PC-3 (cell line): Measurements from ENCODE around the gene ADAM15. TPM values are rescaled to one million over a fixed set of nuclear protein-coding genes. Genes with fewer than 3 reads are reported as not detected.

Experiments used
- ATAC-seq: fragments of 200-7000 bp; cut with Tn5 transposase; 2 replicates; pipeline ENCODE4 v1.9.1; 2020; ENCODE audit warnings: mild to moderate bottlenecking, moderate library complexity
- BruUV-seq: library from RNA; stranded (reverse); fragments of 400-500 nt; replicated peaks from 2 replicates; lab custom pipeline; 2021; lab: Mats Ljungman, UMichigan
- CTCF ChIA-PET: fragments of 300-600 bp; sonication (Branson Sonifier 250); formaldehyde crosslinking; loops from one replicate; lab custom pipeline; 2022; ENCODE audit warnings: antibody characterized with exemption; lab: Charles Lee
- POLR2A ChIA-PET: fragments of 300-600 bp; sonication (Branson Sonifier 250); formaldehyde crosslinking; loops from one replicate; lab custom pipeline; 2022; ENCODE audit warnings: antibody characterized with exemption; ENCODE audit not compliant: unreplicated experiment; lab: Charles Lee
- DNase-seq: peaks from one replicate; pipeline ENCODE4 v3.0.0-alpha.2; 2015
- H2AFZ ChIP-seq: fragments of 300-600 bp; sonication (generic); 2 replicates; pipeline ENCODE4 v1.6.0; 2016; ENCODE audit warnings: antibody characterized with exemption, low read length
- H3F3A ChIP-seq: fragments of 300-600 bp; sonication (generic); one replicate; pipeline ENCODE4 v1.6.0; 2017; ENCODE audit warnings: antibody characterized with exemption, low read length, control low read depth, mild to moderate bottlenecking; ENCODE audit not compliant: unreplicated experiment
- H3K27ac ChIP-seq: fragments of 300-600 bp; sonication (generic); 2 replicates; pipeline ENCODE4 v1.5.1; 2016; ENCODE audit warnings: mild to moderate bottlenecking, low read length
- H3K27me3 ChIP-seq: fragments of 300-600 bp; sonication (generic); 2 replicates; pipeline ENCODE4 v1.6.1; 2016; ENCODE audit warnings: low read length, mixed read lengths
- H3K36me3 ChIP-seq: fragments of 300-600 bp; sonication (generic); 2 replicates; pipeline ENCODE4 v1.6.1; 2016; ENCODE audit warnings: low read depth, mixed run types, low read length, mixed read lengths
- H3K4me1 ChIP-seq: fragments of 300-600 bp; sonication (generic); 2 replicates; pipeline ENCODE4 v1.5.1; 2016; ENCODE audit warnings: low read length; ENCODE audit not compliant: insufficient read depth
- H3K4me2 ChIP-seq: fragments of 300-600 bp; sonication (generic); 2 replicates; pipeline ENCODE4 v1.6.0; 2016; ENCODE audit warnings: low read length
- H3K4me3 ChIP-seq: fragments of 300-600 bp; sonication (generic); 2 replicates; pipeline ENCODE4 v1.5.1; 2016; ENCODE audit warnings: mild to moderate bottlenecking, low read length, mixed read lengths
- H3K79me2 ChIP-seq: fragments of 300-600 bp; sonication (generic); 2 replicates; pipeline ENCODE4 v1.6.1; 2017; ENCODE audit warnings: low read length, mixed read lengths
- H3K9ac ChIP-seq: fragments of 300-600 bp; sonication (generic); 2 replicates; pipeline ENCODE4 v1.6.0; 2016; ENCODE audit warnings: mild to moderate bottlenecking, low read length
- H3K9me2 ChIP-seq: fragments of 300-600 bp; sonication (generic); replicated peaks from 2 replicates; pipeline ENCODE4 v1.6.1; 2016; ENCODE audit warnings: mixed run types, low read length, mixed read lengths
- H3K9me3 ChIP-seq: fragments of 300-600 bp; sonication (generic); 2 replicates; pipeline ENCODE4 v1.6.1; 2016; ENCODE audit warnings: low read length, mixed read lengths
- H4K20me1 ChIP-seq: fragments of 300-600 bp; sonication (generic); 2 replicates; pipeline ENCODE4 v1.6.1; 2016; ENCODE audit warnings: low read length, mixed read lengths
- CTCF ChIP-seq: fragments of 300-600 bp; sonication (generic); conservative IDR thresholded peaks from 2 replicates; pipeline ENCODE4 v1.5.1; 2017; ENCODE audit warnings: antibody characterized with exemption, low read depth, mild to moderate bottlenecking, low read length
- EZH2 ChIP-seq: fragments of 300-600 bp; sonication (generic); IDR thresholded peaks from one replicate; pipeline ENCODE4 v1.6.1; 2017; ENCODE audit warnings: antibody characterized with exemption, mild to moderate bottlenecking, low read length; ENCODE audit not compliant: unreplicated experiment
- EZH2phosphoT487 ChIP-seq: fragments of 300-600 bp; sonication (generic); IDR thresholded peaks from 2 replicates; pipeline ENCODE4 v1.6.1; 2018; ENCODE audit warnings: mild to moderate bottlenecking, antibody characterized with exemption, low read length, borderline replicate concordance
- intact Hi-C: fragments of 100-400 bp; cut with micrococcal nuclease; formaldehyde crosslinking; loops from 2 replicates; pipeline ENCODE4 v1.9.0; 2023
- total RNA-seq: library from RNA; depleted of rRNA; stranded (reverse); fragments of >200 nt; gene quantifications from 2 replicates; pipeline ENCODE4 v1.2.3, GENCODE V29; 2014

ADAM15 gene
- total RNA-seq, 1 experiment from 2014 or later, result 334 TPM

GRCh38 chr1:155049651-155050559 is 1.2 kb upstream of the ADAM15 start:
- no peaks in the 10 kb centered on the region for H3K27me3 ChIP-seq
- peak overlapping the region; percentile 67 for H3K27ac ChIP-seq
- BruUV-seq, result TSS peak; percentile 36
- no peaks in the 10 kb centered on the region for H3K9me2 ChIP-seq
- H3K36me3 ChIP-seq, result peaks cover 16% of the 10 kb centered on the region; the same call in 1 of the 2 replicates
- peaks cover 3% of the 10 kb centered on the region; the same call in 1 of the 2 replicates for H4K20me1 ChIP-seq
- H3K4me2 ChIP-seq, result peak overlapping the region; percentile 100
- H3K4me3 ChIP-seq, result peak overlapping the region; percentile 95
- peaks cover 44% of the 10 kb centered on the region for H3K4me1 ChIP-seq
- H2AFZ ChIP-seq, result peak overlapping the region; percentile 90
- ATAC-seq, result no peak
- peaks cover 35% of the 10 kb centered on the region for H3K79me2 ChIP-seq
- peak; percentile 57 for DNase-seq
- peaks cover 8% of the 10 kb centered on the region for H3F3A ChIP-seq
- peak overlapping the region; percentile 87 for H3K9ac ChIP-seq
- TF ChIP-seq EZH2phosphoT487, result no peak
- TF ChIP-seq CTCF, result no peak
- no peak for TF ChIP-seq EZH2
- no peaks in the 10 kb centered on the region for H3K9me3 ChIP-seq
- ChIA-PET CTCF (interaction anchor here (0.5 to 3.4 kb wide), 3 partner anchors 32 to 232 kb away, joined by 4 to 41 read pairs (median 5); no protein-coding TSS in a partner anchor), POLR2A (interaction anchor here (1.1 kb wide), 1 partner anchor 35 kb away, joined by 14 read pairs; no protein-coding TSS in a partner anchor)
- intact Hi-C loops, result loop anchor here (2.0 to 5.0 kb wide), 2 partner anchors 33 to 47 kb away; partner anchors contain the start of gene ZBTB7B

- Histone ChIP-seq H3K36me3 (peaks cover 25% of the 10 kb centered on the region), H3F3A (peaks cover 8% of the 10 kb centered on the region), H3K9ac (peak overlapping the region; percentile 87), H3K4me1 (peaks cover 33% of the 10 kb centered on the region), H3K9me2 (no peaks in the 10 kb centered on the region), H3K79me2 (peaks cover 35% of the 10 kb centered on the region), H3K4me3 (peak overlapping the region; percentile 95), H3K4me2 (peak overlapping the region; percentile 99), H3K27ac (peak overlapping the region; percentile 67), H4K20me1 (peaks cover 3% of the 10 kb centered on the region; the same call in 1 of the 2 replicates), H3K9me3 (no peaks in the 10 kb centered on the region), H2AFZ (peak overlapping the region; percentile 81), H3K27me3 (no peaks in the 10 kb centered on the region)
- peak; percentile 0 for ATAC-seq
- intact Hi-C loops, result loop anchor here (2.0 to 5.0 kb wide), 2 partner anchors 34 to 49 kb away; partner anchors contain the start of gene ZBTB7B
- no peak for DNase-seq
- CTCF ChIA-PET, result interaction anchor here (0.6 to 3.4 kb wide), 11 partner anchors 13 to 722 kb away, joined by 3 to 41 read pairs (median 4); partner anchors contain the start of gene KRTCAP2
- POLR2A ChIA-PET, result interaction anchor here (0.5 to 1.1 kb wide), 4 partner anchors 23 to 78 kb away, joined by 3 to 14 read pairs (median 9); no protein-coding TSS in a partner anchor
- TF ChIP-seq CTCF (no peak), EZH2phosphoT487 (no peak), EZH2 (no peak)
- BruUV-seq, result TSS peak; percentile 61
Observed at GRCh38 chr1:155051342-155051776, 243 bp downstream of the ADAM15 start.
